ENCODE results near the gene TBL3.

TBL3 gene

DNA sequence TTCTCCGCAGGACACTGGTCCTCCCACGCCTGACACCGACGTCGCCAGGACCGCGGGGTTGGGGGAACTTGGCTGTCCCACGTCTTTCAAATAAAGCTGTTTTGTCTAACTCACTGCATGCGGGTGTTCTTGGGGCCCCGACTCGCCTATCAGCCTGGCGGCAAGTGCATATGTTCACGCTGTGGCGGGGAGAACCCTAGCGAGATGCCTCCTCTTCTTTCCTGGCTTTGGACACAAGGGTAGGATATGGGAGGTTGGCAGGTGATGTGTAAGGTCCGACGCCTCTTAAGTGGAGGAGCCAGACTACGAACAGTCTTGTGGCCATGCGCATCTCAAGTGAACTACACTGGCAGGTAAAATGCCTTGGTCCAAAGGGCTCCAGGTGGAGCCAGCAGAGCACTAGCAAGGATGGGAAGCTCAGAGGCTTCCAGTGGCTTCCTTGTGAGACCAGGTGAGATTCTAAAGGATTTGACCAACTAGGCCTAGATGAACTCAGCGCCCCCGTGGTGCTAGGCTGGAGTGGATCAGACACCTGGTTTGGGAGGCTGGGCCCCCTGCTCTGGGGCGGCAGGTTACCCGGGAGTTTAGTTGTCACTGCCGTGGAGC, 6.4 kb upstream of the TBL3 start:
- FAIRE-seq, result no peak

GRCh38 chr16:1966460-1966859, 5.4 kb upstream of the TBL3 start, which contains the start of gene RNF151:
Gene RNF151 (plus strand): TSS chr16:1966856. CDS start chr16:1966882, 26 bp downstream.
- FAIRE-seq, result no peak

DNA sequence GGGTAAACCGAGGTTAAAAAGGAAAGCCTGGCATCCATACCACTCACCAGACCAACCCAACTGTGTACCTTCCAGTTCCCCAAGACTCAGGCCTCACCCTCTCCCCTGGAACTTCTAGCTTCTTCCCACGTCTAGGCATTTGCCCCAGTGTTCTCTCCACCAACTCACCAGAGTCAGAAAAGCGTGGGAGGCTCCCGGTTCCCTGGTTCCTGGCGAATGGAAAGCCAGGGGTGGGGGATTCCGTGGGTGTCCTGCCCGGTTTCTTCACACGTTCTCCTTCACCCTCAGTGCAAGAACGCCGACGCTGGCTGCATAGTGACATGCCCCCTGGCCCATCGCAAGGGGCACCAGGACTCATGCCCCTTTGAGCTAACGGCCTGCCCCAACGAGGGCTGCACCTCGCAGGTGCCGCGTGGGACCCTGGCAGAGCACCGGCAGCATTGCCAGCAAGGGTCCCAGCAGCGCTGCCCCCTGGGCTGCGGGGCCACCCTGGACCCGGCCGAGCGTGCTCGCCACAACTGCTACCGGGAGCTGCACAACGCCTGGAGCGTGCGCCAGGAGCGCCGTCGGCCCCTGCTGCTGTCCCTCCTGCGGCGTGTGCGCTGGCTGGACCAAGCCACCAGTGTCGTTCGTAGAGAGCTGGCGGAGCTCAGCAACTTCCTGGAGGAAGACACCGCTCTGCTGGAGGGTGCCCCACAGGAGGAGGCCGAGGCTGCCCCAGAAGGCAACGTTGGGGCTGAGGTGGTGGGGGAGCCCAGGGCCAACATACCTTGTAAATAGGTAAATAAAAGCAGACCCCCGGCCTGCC, 3.5 kb upstream of the TBL3 start:
- FAIRE-seq, result no peak

GRCh38 chr16:1972490-1972877, 631 bp downstream of the TBL3 start:
- no peak for FAIRE-seq

DNA sequence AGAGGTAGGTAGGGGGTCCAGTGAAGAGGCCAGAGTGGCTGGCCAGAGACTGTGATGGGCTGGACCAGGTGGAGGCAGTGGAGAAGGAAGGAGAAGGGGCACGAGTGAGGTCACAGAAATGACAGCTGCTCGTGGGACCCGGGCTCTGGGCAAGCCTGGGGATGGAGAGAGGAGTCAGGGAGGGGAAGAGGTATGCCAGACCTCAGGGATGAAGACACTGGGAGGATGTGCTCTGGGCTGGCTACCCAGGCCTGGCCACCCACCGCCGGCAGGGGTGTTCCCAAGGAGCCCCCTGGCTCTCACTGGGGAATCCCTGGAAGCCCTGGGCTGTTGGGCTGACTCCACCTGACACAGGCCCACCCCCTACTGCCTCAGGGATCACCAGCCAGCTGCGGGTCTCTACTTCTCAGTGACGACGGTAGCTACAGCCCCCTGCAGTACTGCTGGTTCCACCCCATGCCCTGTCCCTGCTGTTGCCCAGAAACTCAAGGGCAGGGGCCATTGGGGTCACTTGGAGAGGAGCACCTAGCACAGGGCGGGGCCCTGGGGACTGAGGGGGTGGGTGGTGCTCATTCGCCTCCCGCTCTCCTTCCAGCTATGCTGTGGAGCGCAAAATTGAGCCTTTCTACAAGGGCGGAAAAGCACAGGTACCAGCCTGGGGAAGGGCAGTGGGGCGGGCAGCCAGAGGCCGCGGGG, 1.8 kb downstream of the TBL3 start:
- FAIRE-seq, result no peak

GRCh38 chr16:1974157-1975070, 2.6 kb downstream of the TBL3 start:
- no peak for FAIRE-seq

DNA sequence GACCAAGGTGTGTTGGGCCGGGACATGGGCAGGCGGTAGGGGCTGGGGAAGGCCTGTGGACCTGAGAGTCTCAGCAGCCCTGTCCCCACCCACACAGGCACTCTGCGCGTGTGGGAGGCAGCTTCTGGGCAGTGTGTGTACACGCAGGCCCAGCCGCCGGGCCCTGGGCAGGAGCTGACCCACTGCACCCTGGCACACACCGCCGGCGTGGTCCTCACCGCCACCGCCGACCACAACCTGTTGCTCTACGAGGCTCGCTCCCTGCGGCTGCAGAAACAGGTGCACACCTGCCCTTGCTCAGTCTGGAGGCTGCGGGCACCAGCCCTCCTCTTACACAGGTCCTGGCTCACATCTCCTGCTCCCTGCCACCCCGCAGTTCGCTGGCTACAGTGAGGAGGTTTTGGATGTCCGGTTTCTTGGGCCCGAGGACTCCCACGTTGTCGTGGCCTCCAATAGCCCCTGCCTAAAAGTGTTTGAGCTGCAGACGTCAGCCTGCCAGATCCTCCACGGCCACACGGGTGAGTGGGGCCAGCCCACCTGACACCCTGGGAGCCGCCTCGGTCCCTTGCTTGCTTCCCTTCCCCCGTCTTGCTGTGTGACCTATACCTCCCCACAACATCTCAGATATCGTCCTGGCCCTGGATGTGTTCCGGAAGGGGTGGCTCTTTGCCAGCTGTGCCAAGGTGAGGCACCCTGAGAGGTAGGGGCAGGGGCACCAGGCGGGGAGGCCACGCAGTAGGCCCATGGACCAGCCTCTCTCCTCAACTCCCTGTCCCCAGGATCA, 3.8 kb downstream of the TBL3 start:
- FAIRE-seq, result no peak

GRCh38 chr16:1976216-1976520, 4.3 kb downstream of the TBL3 start:
- FAIRE-seq, result no peak

- FAIRE-seq, result no peak
These were observed 5.4 kb downstream of the TBL3 start for GRCh38 chr16:1976951-1977874.

DNA sequence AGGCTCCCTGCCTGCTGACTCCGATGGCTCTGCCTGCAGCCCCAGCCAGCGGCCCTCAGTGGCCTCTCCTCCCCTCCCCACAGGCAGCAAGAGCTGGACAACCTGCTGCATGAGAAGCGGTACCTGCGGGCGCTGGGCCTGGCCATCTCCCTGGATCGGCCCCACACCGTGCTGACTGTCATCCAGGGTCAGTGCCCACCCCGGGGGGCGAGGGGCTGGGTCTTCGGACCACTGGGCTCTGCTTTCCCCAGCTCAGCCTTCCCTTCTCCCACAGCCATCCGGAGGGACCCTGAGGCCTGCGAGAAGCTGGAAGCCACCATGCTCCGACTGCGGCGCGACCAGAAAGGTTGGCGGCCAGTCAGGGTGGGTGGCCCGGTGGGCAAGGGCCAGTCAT, 6.0 kb downstream of the TBL3 start:
- no peak for FAIRE-seq

DNA sequence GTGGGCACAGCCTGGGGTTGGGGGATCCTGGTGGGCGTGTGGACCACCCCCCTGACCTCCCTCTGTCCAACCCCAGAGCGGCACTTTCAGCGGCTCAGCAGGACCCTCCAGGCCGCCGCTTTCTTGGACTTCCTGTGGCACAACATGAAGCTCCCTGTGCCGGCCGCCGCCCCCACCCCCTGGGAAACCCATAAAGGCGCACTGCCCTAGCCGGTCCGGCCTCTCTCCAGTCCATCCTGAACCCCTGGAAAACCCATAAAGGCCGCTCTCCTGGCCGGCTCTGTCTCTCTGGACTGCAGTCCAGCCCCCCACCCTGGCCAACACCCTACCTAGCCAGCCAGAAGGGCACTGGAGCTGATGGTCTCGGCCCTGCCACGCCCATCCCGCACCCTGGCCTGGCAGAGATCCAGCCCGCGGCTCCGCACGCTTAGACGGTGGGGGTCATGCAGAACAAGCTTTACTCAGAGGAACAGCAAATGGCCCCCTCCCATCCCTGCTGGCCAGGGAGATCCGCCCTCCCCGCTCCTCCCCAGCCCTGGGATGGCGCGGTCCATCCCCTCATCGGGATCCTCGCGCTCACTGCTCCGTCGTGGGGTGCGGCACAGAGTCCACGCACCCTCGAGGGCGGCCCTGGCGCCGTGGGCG, 6.7 kb downstream of the TBL3 start:
- no peak for FAIRE-seq

- FAIRE-seq, result no peak
These were observed 7.6 kb downstream of the TBL3 start for GRCh38 chr16:1979271-1980029.

GRCh38 chr16:1980030-1980769, 8.3 kb downstream of the TBL3 start:
- FAIRE-seq, result no peak

DNA sequence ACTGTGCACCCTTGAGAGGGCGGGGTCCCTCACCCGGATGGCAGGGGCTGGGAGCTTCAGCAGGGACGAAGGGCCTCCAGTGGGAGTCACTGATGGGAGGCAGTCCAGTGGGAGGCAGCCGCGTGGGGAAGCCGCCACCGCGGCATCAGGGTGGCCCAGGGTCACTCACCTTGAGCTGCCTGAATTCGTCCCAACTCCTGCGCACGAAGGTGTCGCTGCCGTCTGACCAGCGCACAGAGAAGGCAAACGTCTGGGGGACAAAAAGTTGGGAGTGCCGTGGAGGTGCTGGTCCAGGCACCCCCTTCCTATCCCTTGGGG, 8.9 kb downstream of the TBL3 start:
- FAIRE-seq, result no peak

GRCh38 chr16:1981398-1981836, 9.6 kb downstream of the TBL3 start, which contains the start of gene NOXO1:
Gene NOXO1 (minus strand): TSS chr16:1981469. CDS start chr16:1981179, 290 bp downstream.
- FAIRE-seq, result no peak

GRCh38 chr16:1982013-1982433, 10.2 kb downstream of the TBL3 start:
- FAIRE-seq, result no peak

DNA sequence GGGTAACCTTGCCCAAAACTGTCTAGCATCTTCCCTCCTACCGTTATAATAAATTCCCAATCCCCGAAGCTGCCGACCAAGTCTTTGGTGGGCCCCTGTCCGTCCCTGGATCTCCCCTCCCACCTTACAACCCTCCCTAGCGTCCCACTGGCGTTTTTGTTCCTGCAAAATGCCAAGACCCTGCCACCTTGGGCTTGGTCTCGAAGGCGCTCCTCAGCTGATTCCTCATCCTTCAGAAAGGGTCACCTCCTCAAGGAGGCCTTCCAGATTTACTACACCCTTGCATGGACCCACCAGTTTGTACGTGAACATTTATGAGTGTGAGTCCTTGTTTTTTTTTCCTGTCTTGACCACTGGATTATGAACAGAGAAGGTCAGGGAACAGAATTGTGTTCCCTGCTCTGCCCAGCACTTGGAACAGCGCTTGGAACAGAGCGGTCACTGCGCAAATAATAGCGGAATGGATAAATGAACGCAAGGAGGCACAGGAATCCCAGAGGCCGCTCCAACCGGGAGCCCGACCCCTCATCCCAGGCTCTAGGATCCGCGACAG, 11.2 kb downstream of the TBL3 start:
- FAIRE-seq, result no peak

GRCh38 chr16:1983544-1984346, 11.9 kb downstream of the TBL3 start, which contains the start of gene GFER:
Gene GFER (plus strand): TSS chr16:1984193. CDS start chr16:1984219, 26 bp downstream.
- no peak for FAIRE-seq
